Osteoblast (primary cell): ENCODE measurements around the gene MPIG6B. TPM values are rescaled to one million over a fixed set of nuclear protein-coding genes. Genes with fewer than 3 reads are reported as not detected.
A peak's percentile ranks its signal among the peaks of the same experiment; 100 is the strongest.

ENCODE experiments used
- DNase-seq: peaks from one replicate; pipeline ENCODE4 v3.0.0; 2011; ENCODE audit warnings: low spot score, mixed read lengths; ENCODE audit not compliant: insufficient read length; ENCODE audit errors: missing footprints
- H2AFZ ChIP-seq: 2 replicates; pipeline ENCODE4 v1.6.0; 2011; ENCODE audit warnings: mild to moderate bottlenecking, low read length
- H3K27ac ChIP-seq: 2 replicates; pipeline ENCODE4 v1.5.1; 2011; ENCODE audit warnings: mild to moderate bottlenecking, low read depth, low read length, moderate library complexity
- H3K27me3 ChIP-seq: 2 replicates; pipeline ENCODE4 v1.6.0; 2012; ENCODE audit warnings: mild to moderate bottlenecking, control low read depth, inconsistent platforms, low read length, moderate library complexity; ENCODE audit not compliant: insufficient read depth
- H3K36me3 ChIP-seq: 2 replicates; pipeline ENCODE4 v1.5.1; 2011; ENCODE audit warnings: mild to moderate bottlenecking, low read length, control low read depth, moderate library complexity; ENCODE audit not compliant: insufficient read depth
- H3K4me1 ChIP-seq: 2 replicates; pipeline ENCODE4 v1.5.1; 2011; ENCODE audit warnings: mild to moderate bottlenecking, low read length, control low read depth, moderate library complexity; ENCODE audit not compliant: insufficient read depth
- H3K4me2 ChIP-seq: 2 replicates; pipeline ENCODE4 v1.6.0; 2011; ENCODE audit warnings: mild to moderate bottlenecking, low read length; ENCODE audit not compliant: insufficient read depth
- H3K4me3 ChIP-seq: fragments of 200-600 bp; sonication (generic); 3 replicates; pipeline ENCODE4 v1.5.1; 2012; ENCODE audit warnings: mild to moderate bottlenecking, low read length, inconsistent platforms; ENCODE audit not compliant: insufficient read depth
- H3K79me2 ChIP-seq: 2 replicates; pipeline ENCODE4 v1.6.0; 2012; ENCODE audit warnings: mild to moderate bottlenecking, low read length, control low read depth, inconsistent platforms; ENCODE audit not compliant: insufficient read depth
- H3K9me3 ChIP-seq: 2 replicates; pipeline ENCODE4 v1.5.1; 2011; ENCODE audit warnings: low read depth, low read length, control low read depth
- H4K20me1 ChIP-seq: 2 replicates; pipeline ENCODE4 v1.6.0; 2012; ENCODE audit warnings: mild to moderate bottlenecking, low read length, control low read depth; ENCODE audit not compliant: insufficient read depth
- CTCF ChIP-seq: IDR thresholded peaks from 2 replicates; pipeline ENCODE4 v1.5.1; 2011; ENCODE audit warnings: mild to moderate bottlenecking, low read depth, low read length, moderate library complexity; ENCODE audit errors: extremely low read depth
- total RNA-seq: library from RNA; depleted of rRNA; stranded (reverse); fragments of >200 nt; gene quantifications from 2 replicates; pipeline ENCODE4 v1.2.3, GENCODE V29; 2012

MPIG6B gene
- total RNA-seq, 1 donor: not detected

- peak within 1 kb of the TSS; percentile 88 for H3K4me3 ChIP-seq
- H3K4me1 ChIP-seq: peaks cover 10% of the 10 kb centered on the region
- H3K79me2 ChIP-seq: peaks cover 39% of the 10 kb centered on the region
- no peaks in the 10 kb centered on the region for H3K27me3 ChIP-seq
- peak within 1 kb of the TSS; percentile 94 for H3K27ac ChIP-seq
- H3K9me3 ChIP-seq: no peaks in the 10 kb centered on the region
- H3K36me3 ChIP-seq: peaks cover 13% of the 10 kb centered on the region
- peaks cover 9% of the 10 kb centered on the region for H4K20me1 ChIP-seq
- no peak for TF ChIP-seq CTCF
- peak within 1 kb of the TSS; percentile 92 for H3K4me2 ChIP-seq
- H2AFZ ChIP-seq: peak within 1 kb of the TSS; percentile 96
- peak; percentile 99 for DNase-seq
Measured at GRCh38 chr6:31702819-31703716, 20.1 kb upstream of the MPIG6B start, which contains the start of gene ABHD16A. TSS of gene ABHD16A (minus strand) at chr6:31703324. CDS start at chr6:31703281, 43 bp downstream.

- Histone ChIP-seq H3K4me1 (peaks cover 10% of the 10 kb centered on the region), H3K27ac (no peak overlapping the region), H3K4me2 (no peak overlapping the region), H3K36me3 (no peaks in the 10 kb centered on the region), H4K20me1 (peaks cover 6% of the 10 kb centered on the region), H3K4me3 (no peak overlapping the region), H3K9me3 (no peaks in the 10 kb centered on the region), H3K27me3 (no peaks in the 10 kb centered on the region), H2AFZ (no peak overlapping the region), H3K79me2 (peaks cover 19% of the 10 kb centered on the region)
- no peak for TF ChIP-seq CTCF
- no peak for DNase-seq
Measured at GRCh38 chr6:31705931-31706330, 17.2 kb upstream of the MPIG6B start.

- H3K9me3 ChIP-seq: no peaks in the 10 kb centered on the region
- H3K36me3 ChIP-seq: no peaks in the 10 kb centered on the region
- peaks cover 4% of the 10 kb centered on the region for H4K20me1 ChIP-seq
- H2AFZ ChIP-seq: no peak within 1 kb of the TSS
- no peaks in the 10 kb centered on the region for H3K27me3 ChIP-seq
- DNase-seq: no peak
- peaks cover 8% of the 10 kb centered on the region for H3K4me1 ChIP-seq
- H3K27ac ChIP-seq: no peak within 1 kb of the TSS
- no peak within 1 kb of the TSS for H3K4me2 ChIP-seq
- TF ChIP-seq CTCF: no peak
- no peak within 1 kb of the TSS for H3K4me3 ChIP-seq
- H3K79me2 ChIP-seq: peaks cover 13% of the 10 kb centered on the region
Measured at GRCh38 chr6:31706599-31706998, 16.6 kb upstream of the MPIG6B start, which contains the start of gene LY6G6F. TSS of gene LY6G6F (plus strand) at chr6:31706866. CDS start at chr6:31706907, 41 bp downstream.

GRCh38 chr6:31707701-31708100 lies 15.5 kb upstream of the MPIG6B start:
- Histone ChIP-seq H3K27me3 (peaks cover 6% of the 10 kb centered on the region), H3K79me2 (peaks cover 2% of the 10 kb centered on the region), H3K4me2 (no peak overlapping the region), H3K36me3 (no peaks in the 10 kb centered on the region), H4K20me1 (no peaks in the 10 kb centered on the region), H3K4me3 (no peak overlapping the region), H2AFZ (no peak overlapping the region), H3K9me3 (no peaks in the 10 kb centered on the region), H3K4me1 (no peaks in the 10 kb centered on the region), H3K27ac (no peak overlapping the region)
- no peak for TF ChIP-seq CTCF
- DNase-seq: peak; percentile 60
